Mesothelial cell of epicardium (in vitro differentiated cells): ENCODE results near the gene CENPO. TPM values are rescaled to one million over a fixed set of nuclear protein-coding genes. Genes with fewer than 3 reads are reported as not detected.

Experiments
- DNase-seq, 2 experiments: peaks; one replicate each; pipeline ENCODE4 v3.0.0; 2021; ENCODE audit warnings: low spot score in 2 of 2; ENCODE audit not compliant: unreplicated experiment in 2 of 2
- H3K27ac Mint-ChIP-seq: 2 replicates; pipeline ENCODE4 v1.8.0; 2021; ENCODE audit warnings: mixed read lengths
- H3K27me3 Mint-ChIP-seq: 2 replicates; pipeline ENCODE4 v1.8.0; 2021; ENCODE audit warnings: low read depth, mixed read lengths
- H3K36me3 Mint-ChIP-seq: 2 replicates; pipeline ENCODE4 v1.8.0; 2021; ENCODE audit warnings: mixed read lengths
- H3K4me1 Mint-ChIP-seq: 2 replicates; pipeline ENCODE4 v1.8.0; 2021; ENCODE audit warnings: mixed read lengths
- H3K4me3 Mint-ChIP-seq: 2 replicates; pipeline ENCODE4 v1.8.0; 2021; ENCODE audit warnings: mild to moderate bottlenecking, moderate library complexity, mixed read lengths
- H3K9me3 Mint-ChIP-seq: 2 replicates; pipeline ENCODE4 v1.8.0; 2021; ENCODE audit warnings: mixed read lengths
- CTCF ChIP-seq: fragments of 200-600 bp; sonication (generic); IDR thresholded peaks from one replicate; pipeline ENCODE4 v1.5.0; 2021; ENCODE audit warnings: antibody characterized with exemption; ENCODE audit not compliant: unreplicated experiment
- total RNA-seq: library from RNA; stranded (reverse); gene quantifications from 3 replicates; pipeline ENCODE4 v1.2.1, GENCODE V29; 2021

Gene CENPO
- total RNA-seq, 1 donor from 2014 or later = 18.8 TPM

GRCh38 chr2:24771764-24772586 lies 21.2 kb upstream of the CENPO start:
- TF ChIP-seq CTCF = no peak
- no peak for DNase-seq
- Mint-ChIP-seq H3K4me1 (peaks cover 8% of the 10 kb centered on the region), H3K27me3 (no peaks in the 10 kb centered on the region), H3K4me3 (no peak overlapping the region), H3K27ac (no peak overlapping the region), H3K36me3 (peaks cover 22% of the 10 kb centered on the region), H3K9me3 (peaks cover 6% of the 10 kb centered on the region)

- H3K9me3 Mint-ChIP-seq = peaks cover 6% of the 10 kb centered on the region
- H3K36me3 Mint-ChIP-seq = peaks cover 16% of the 10 kb centered on the region
Observed at GRCh38 chr2:24774373-24774772, 18.9 kb upstream of the CENPO start.

GRCh38 chr2:24779116-24779515 lies 14.1 kb upstream of the CENPO start:
- Mint-ChIP-seq H3K27ac (no peak overlapping the region), H3K36me3 (no peaks in the 10 kb centered on the region), H3K27me3 (no peaks in the 10 kb centered on the region), H3K4me3 (no peak overlapping the region), H3K4me1 (peaks cover 1% of the 10 kb centered on the region), H3K9me3 (peaks cover 19% of the 10 kb centered on the region)
- DNase-seq = no peak
- TF ChIP-seq CTCF = no peak

More at GRCh38 chr2:24774373-24774772, 18.9 kb upstream of the CENPO start:
- H3K4me3 Mint-ChIP-seq = no peak overlapping the region
- DNase-seq = no peak
- no peak for TF ChIP-seq CTCF
- no peaks in the 10 kb centered on the region for H3K27me3 Mint-ChIP-seq
- H3K27ac Mint-ChIP-seq = no peak overlapping the region
- H3K4me1 Mint-ChIP-seq = peaks cover 9% of the 10 kb centered on the region

GRCh38 chr2:24783641-24784040 lies 9.6 kb upstream of the CENPO start:
- no peak for TF ChIP-seq CTCF
- no peaks in the 10 kb centered on the region for H3K36me3 Mint-ChIP-seq
- DNase-seq = no peak
- H3K4me3 Mint-ChIP-seq = no peak overlapping the region
- no peak overlapping the region for H3K27ac Mint-ChIP-seq
- H3K4me1 Mint-ChIP-seq = no peaks in the 10 kb centered on the region
- H3K27me3 Mint-ChIP-seq = no peaks in the 10 kb centered on the region
- peaks cover 19% of the 10 kb centered on the region for H3K9me3 Mint-ChIP-seq

- no peaks in the 10 kb centered on the region for H3K4me1 Mint-ChIP-seq
- TF ChIP-seq CTCF = no peak
- H3K27me3 Mint-ChIP-seq = no peaks in the 10 kb centered on the region
- H3K36me3 Mint-ChIP-seq = peaks cover 7% of the 10 kb centered on the region
- no peak overlapping the region for H3K27ac Mint-ChIP-seq
- no peak for DNase-seq
- H3K9me3 Mint-ChIP-seq = peaks cover 16% of the 10 kb centered on the region
- no peak overlapping the region for H3K4me3 Mint-ChIP-seq
Observed at GRCh38 chr2:24785671-24786321, 7.4 kb upstream of the CENPO start.
